MM.1S (cell line): ENCODE data around the gene DCDC1.

Source experiments
- EZH2 ChIP-seq: fragments of 300-600 bp; sonication (generic); optimal IDR thresholded peaks from 2 replicates; pipeline ENCODE3; 2017; ENCODE audit warnings: low read depth, mild to moderate bottlenecking, antibody characterized with exemption, low read length, mixed read lengths
- EZH2phosphoT487 ChIP-seq: fragments of 300-600 bp; sonication (generic); IDR thresholded peaks from 2 replicates; pipeline ENCODE4 v1.6.1; 2018; ENCODE audit warnings: antibody characterized with exemption, low read length
- TF ChIP-seq, protein P1 (sequence below): fragments of 300-600 bp; sonication (generic); IDR thresholded peaks from 2 replicates; pipeline ENCODE4 v1.5.1; 2016; ENCODE audit warnings: antibody characterized with exemption, low read length, mixed read lengths

DNA sequence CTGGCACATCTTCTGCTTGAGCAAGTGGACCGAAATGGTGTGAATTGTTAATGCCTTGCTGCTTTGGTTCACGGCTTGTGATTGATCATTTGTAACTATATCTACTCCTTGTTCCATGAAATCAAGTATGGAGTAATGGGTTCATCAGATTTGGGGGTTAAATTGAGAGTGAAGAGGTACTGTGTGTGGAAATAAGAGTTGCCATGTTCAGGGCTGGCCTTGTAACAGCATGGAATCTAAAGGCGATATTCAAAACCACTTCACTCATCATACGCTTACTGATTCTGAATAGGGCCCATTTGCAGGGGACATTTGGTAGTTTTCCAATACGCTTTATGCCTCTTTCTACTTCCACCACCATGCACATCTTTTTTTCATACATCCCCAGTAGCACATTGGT, 122.2 kb downstream of the DCDC1 start:
- TF ChIP-seq, protein P1, sequence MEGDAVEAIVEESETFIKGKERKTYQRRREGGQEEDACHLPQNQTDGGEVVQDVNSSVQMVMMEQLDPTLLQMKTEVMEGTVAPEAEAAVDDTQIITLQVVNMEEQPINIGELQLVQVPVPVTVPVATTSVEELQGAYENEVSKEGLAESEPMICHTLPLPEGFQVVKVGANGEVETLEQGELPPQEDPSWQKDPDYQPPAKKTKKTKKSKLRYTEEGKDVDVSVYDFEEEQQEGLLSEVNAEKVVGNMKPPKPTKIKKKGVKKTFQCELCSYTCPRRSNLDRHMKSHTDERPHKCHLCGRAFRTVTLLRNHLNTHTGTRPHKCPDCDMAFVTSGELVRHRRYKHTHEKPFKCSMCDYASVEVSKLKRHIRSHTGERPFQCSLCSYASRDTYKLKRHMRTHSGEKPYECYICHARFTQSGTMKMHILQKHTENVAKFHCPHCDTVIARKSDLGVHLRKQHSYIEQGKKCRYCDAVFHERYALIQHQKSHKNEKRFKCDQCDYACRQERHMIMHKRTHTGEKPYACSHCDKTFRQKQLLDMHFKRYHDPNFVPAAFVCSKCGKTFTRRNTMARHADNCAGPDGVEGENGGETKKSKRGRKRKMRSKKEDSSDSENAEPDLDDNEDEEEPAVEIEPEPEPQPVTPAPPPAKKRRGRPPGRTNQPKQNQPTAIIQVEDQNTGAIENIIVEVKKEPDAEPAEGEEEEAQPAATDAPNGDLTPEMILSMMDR: no peak
- no peak for TF ChIP-seq EZH2
- TF ChIP-seq EZH2phosphoT487: no peak
